GM19240 (cell line): ENCODE measurements around the gene HUNK.

Experiments used
- DNase-seq: peaks from one replicate; pipeline ENCODE4 v3.0.0; 2011; ENCODE audit warnings: low spot score; ENCODE audit not compliant: insufficient read length

Gene HUNK

GRCh38 chr21:32044205-32045180, 171.7 kb downstream of the HUNK start:
- no peak for DNase-seq

DNA sequence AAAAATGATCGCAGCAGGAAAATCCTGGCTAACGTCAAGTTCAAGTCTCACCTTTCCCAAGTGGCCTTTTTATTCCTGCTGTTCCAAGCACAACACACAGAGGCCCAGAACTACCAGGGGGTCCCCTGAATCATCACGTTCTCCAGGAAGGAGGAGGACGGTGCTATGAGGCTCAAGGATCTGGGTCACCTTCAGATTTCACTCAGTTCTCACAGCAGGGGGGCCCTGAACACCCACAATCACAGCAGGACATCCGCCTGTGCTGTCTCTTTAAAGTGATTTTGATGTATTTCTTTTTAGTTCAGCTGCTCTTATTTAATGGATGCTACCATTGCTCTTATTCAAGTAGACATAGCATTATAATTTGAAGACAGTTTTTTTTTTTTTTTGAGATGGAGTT, 173.4 kb downstream of the HUNK start:
- DNase-seq = no peak

DNA sequence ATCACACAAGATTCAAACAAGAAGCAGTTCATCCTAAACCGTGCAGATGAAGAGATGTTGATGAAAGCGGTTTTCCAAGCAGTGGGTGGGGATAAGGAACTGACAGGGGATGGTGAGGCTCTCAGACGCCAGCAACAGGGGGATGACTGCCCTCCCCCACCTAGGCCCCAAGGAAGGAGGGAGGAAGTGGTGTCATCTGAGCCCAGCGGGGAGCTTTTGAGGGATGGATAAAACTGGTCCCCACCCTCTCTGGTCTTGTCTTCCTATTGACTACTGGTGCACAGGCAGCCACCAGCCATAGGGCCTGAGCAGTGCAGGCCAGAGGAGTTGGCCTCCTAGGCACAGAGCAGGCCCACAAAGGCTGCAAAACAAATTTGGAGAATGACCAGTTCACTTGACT, 175.5 kb downstream of the HUNK start:
- DNase-seq = no peak
